GM23338 (cell line): Measurements from ENCODE around the gene CDKN2D. TPM values are rescaled to one million over a fixed set of nuclear protein-coding genes. Genes with fewer than 3 reads are reported as not detected.

Source experiments
- ATAC-seq: fragments of 200-7000 bp; cut with Tn5 transposase; 3 replicates; pipeline ENCODE4 v1.9.1; 2020
- DNase-seq: peaks from one replicate; pipeline ENCODE4 v3.0.0-alpha.2; 2015; ENCODE audit warnings: low spot score
- H2AFZ ChIP-seq: fragments of 200-600 bp; sonication (generic); 2 replicates; pipeline ENCODE4 v1.8.0; 2016; ENCODE audit warnings: antibody characterized with exemption, mild to moderate bottlenecking, moderate library complexity
- H3F3A ChIP-seq: fragments of 200-600 bp; sonication (generic); replicated peaks from 2 replicates; pipeline ENCODE4 v1.8.0; 2017; ENCODE audit warnings: antibody characterized with exemption, mixed run types, low read depth
- H3K27ac ChIP-seq: fragments of 200-600 bp; sonication (generic); 2 replicates; pipeline ENCODE4 v1.6.1; 2016; ENCODE audit warnings: low read depth
- H3K27me3 ChIP-seq: fragments of 200-600 bp; sonication (generic); 2 replicates; pipeline ENCODE4 v1.8.0; 2016; ENCODE audit warnings: mild to moderate bottlenecking, mixed run types, moderate library complexity; ENCODE audit not compliant: insufficient read depth
- H3K36me3 ChIP-seq: fragments of 200-600 bp; sonication (generic); 2 replicates; pipeline ENCODE4 v1.8.0; 2016; ENCODE audit warnings: mild to moderate bottlenecking; ENCODE audit not compliant: insufficient read depth
- H3K4me1 ChIP-seq: fragments of 200-600 bp; sonication (generic); 2 replicates; pipeline ENCODE4 v1.8.0; 2016; ENCODE audit warnings: mild to moderate bottlenecking, moderate library complexity; ENCODE audit not compliant: insufficient read depth
- H3K4me2 ChIP-seq: fragments of 200-600 bp; sonication (generic); 2 replicates; pipeline ENCODE4 v1.7.1; 2017; ENCODE audit warnings: mixed run types
- H3K4me3 ChIP-seq: fragments of 200-600 bp; sonication (generic); 2 replicates; pipeline ENCODE4 v1.6.1; 2016; ENCODE audit warnings: mixed run types
- H3K79me2 ChIP-seq: fragments of 200-600 bp; sonication (generic); replicated peaks from 2 replicates; pipeline ENCODE4 v1.8.0; 2017; ENCODE audit warnings: mild to moderate bottlenecking; ENCODE audit not compliant: insufficient read depth
- H3K9me2 ChIP-seq: fragments of 200-600 bp; sonication (generic); 2 replicates; pipeline ENCODE4 v1.8.0; 2017; ENCODE audit not compliant: insufficient read depth
- H4K20me1 ChIP-seq: fragments of 200-600 bp; sonication (generic); replicated peaks from 2 replicates; pipeline ENCODE4 v1.8.0; 2017; ENCODE audit warnings: mild to moderate bottlenecking; ENCODE audit not compliant: insufficient read depth
- H3K27ac Mint-ChIP-seq: 2 replicates; pipeline ENCODE4 v1.8.0; 2020; ENCODE audit warnings: inconsistent platforms, mild to moderate bottlenecking, moderate library complexity, mixed read lengths
- H3K27me3 Mint-ChIP-seq: 3 replicates; pipeline ENCODE4 v1.8.0; 2022; ENCODE audit warnings: low read depth, mild to moderate bottlenecking, moderate library complexity, mixed read lengths, inconsistent platforms; ENCODE audit not compliant: insufficient read depth, poor library complexity
- H3K36me3 Mint-ChIP-seq: 3 replicates; pipeline ENCODE4 v1.8.0; 2021; ENCODE audit warnings: low read depth, mild to moderate bottlenecking, inconsistent platforms, moderate library complexity, mixed read lengths
- H3K4me1 Mint-ChIP-seq: 3 replicates; pipeline ENCODE4 v1.8.0; 2020; ENCODE audit warnings: mild to moderate bottlenecking, inconsistent platforms, mixed read lengths
- H3K4me3 Mint-ChIP-seq: 3 replicates; pipeline ENCODE4 v1.8.0; 2021; ENCODE audit warnings: moderate library complexity, mild to moderate bottlenecking, inconsistent platforms, mixed read lengths
- H3K9me3 Mint-ChIP-seq: 3 replicates; pipeline ENCODE4 v1.8.0; 2020; ENCODE audit warnings: moderate library complexity, mild to moderate bottlenecking, inconsistent platforms, mixed read lengths
- CREB1 ChIP-seq: fragments of 250-450 bp; sonication (Bioruptor Pico); IDR thresholded peaks from 2 replicates; pipeline ENCODE4 v1.5.0; 2020; ENCODE audit warnings: low read depth, mild to moderate bottlenecking, moderate library complexity
- EZH2 ChIP-seq: fragments of 200-600 bp; sonication (generic); IDR thresholded peaks from one replicate; pipeline ENCODE4 v1.8.0; 2017; ENCODE audit warnings: antibody characterized with exemption, mild to moderate bottlenecking, low read depth; ENCODE audit not compliant: unreplicated experiment
- EZH2phosphoT487 ChIP-seq: fragments of 200-600 bp; sonication (generic); IDR thresholded peaks from one replicate; pipeline ENCODE4 v1.8.1; 2018; ENCODE audit warnings: antibody characterized with exemption; ENCODE audit not compliant: unreplicated experiment
- JUNB ChIP-seq: IDR thresholded peaks from one replicate; pipeline ENCODE4 v1.6.1; 2016; ENCODE audit warnings: antibody characterized with exemption; ENCODE audit not compliant: unreplicated experiment
- NANOG ChIP-seq: IDR thresholded peaks from 2 replicates; pipeline ENCODE4 v1.6.1; 2016; ENCODE audit warnings: antibody characterized with exemption, borderline replicate concordance
- POLR2AphosphoS5 ChIP-seq: IDR thresholded peaks from 2 replicates; pipeline ENCODE4 v1.6.1; 2016; ENCODE audit warnings: antibody characterized with exemption, low read depth
- STAT1 ChIP-seq: IDR thresholded peaks from one replicate; pipeline ENCODE4 v1.6.1; 2016; ENCODE audit warnings: antibody characterized with exemption; ENCODE audit not compliant: unreplicated experiment
- ZNF114 ChIP-seq: fragments of 250-450 bp; sonication (Bioruptor Pico); IDR thresholded peaks from 2 replicates; pipeline ENCODE4 v1.5.0; 2020; ENCODE audit warnings: mild to moderate bottlenecking, moderate library complexity
- ZNF331 ChIP-seq: fragments of 250-450 bp; sonication (Bioruptor Pico); IDR thresholded peaks from 2 replicates; pipeline ENCODE4 v1.5.0; 2020; ENCODE audit warnings: low read depth, mild to moderate bottlenecking, moderate library complexity
- polyA plus RNA-seq: library from polyadenylated mRNA; unstranded; fragments of >200 nt; fragmentation: Nextera tagmentation; extraction: Ambion mirVana; gene quantifications from 2 replicates; pipeline ENCODE4 v1.2.1, GENCODE V29; 2016
- total RNA-seq: library from RNA; depleted of rRNA; stranded (reverse); fragments of >200 nt; shearing (Covaris generic); gene quantifications from 2 replicates; pipeline ENCODE4 v1.2.3, GENCODE V29; 2014
- TF ChIP-seq, protein P1 (sequence below), 2 experiments: fragments of 200-600 bp in 1 of 2; sonication (generic) in 1 of 2; conservative IDR thresholded peaks; 2 replicates each; pipeline versions ENCODE4 v1.5.1 to v1.6.1; 2016 to 2017; ENCODE audit warnings: antibody characterized with exemption in 2 of 2, low read depth in 2 of 2, mild to moderate bottlenecking in 2 of 2, moderate library complexity in 1 of 2
- TF ChIP-seq, protein P2 (sequence below): fragments of 250-450 bp; sonication (Bioruptor Pico); IDR thresholded peaks from 2 replicates; pipeline ENCODE4 v1.5.0; 2020; ENCODE audit warnings: mild to moderate bottlenecking, moderate library complexity
- TF ChIP-seq, protein P3 (sequence below): IDR thresholded peaks from one replicate; pipeline ENCODE4 v1.6.1; 2018; ENCODE audit warnings: antibody characterized with exemption; ENCODE audit not compliant: unreplicated experiment
- TF ChIP-seq, protein P4 (sequence below): IDR thresholded peaks from 2 replicates; pipeline ENCODE4 v1.6.1; 2016; ENCODE audit warnings: antibody characterized with exemption

CDKN2D gene
- total and polyA plus RNA-seq, 2 experiments from 2014 or later, result 1.4 to 4.0 TPM

DNA sequence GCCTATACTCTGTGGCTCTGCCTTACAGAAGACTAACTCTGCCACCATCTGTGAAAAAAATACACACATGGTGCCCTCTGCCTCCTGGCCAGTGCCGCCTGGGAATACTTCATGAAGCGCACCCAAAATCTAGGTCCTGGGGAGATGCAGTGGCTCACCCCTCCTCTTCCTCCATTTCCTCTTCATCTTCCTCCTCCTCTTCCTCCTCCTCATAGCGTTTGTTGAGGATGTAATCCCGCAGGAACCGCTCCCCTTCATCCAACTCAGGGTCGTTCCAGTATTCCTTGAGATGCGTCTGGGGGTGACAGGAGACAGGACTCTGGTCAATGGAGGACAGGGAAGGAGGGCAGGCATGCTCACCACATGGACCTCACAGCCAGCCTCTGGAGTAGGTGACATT is 8.6 kb downstream of the CDKN2D start:
- H3K27me3 ChIP-seq, result no peaks in the 10 kb centered on the region
- peaks cover 8% of the 10 kb centered on the region for H3K4me1 Mint-ChIP-seq
- ATAC-seq (no peak), DNase-seq (no peak)
- H3K27ac ChIP-seq, result no peak overlapping the region
- H3K27ac Mint-ChIP-seq, result no peak overlapping the region
- H3K79me2 ChIP-seq, result peaks cover 12% of the 10 kb centered on the region
- peaks cover 6% of the 10 kb centered on the region for H3K27me3 Mint-ChIP-seq
- H4K20me1 ChIP-seq, result peaks cover 5% of the 10 kb centered on the region
- H3K4me3 ChIP-seq, result no peak overlapping the region
- H3K4me1 ChIP-seq, result peaks cover 6% of the 10 kb centered on the region
- H2AFZ ChIP-seq, result no peak overlapping the region
- H3K9me2 ChIP-seq, result no peaks in the 10 kb centered on the region
- 0 out of 2 replicates have a peak, but pooled peaks cover 20% of the 10 kb centered on the region for H3K36me3 ChIP-seq
- H3K9me3 Mint-ChIP-seq, result no peaks in the 10 kb centered on the region
- no peak for TF ChIP-seq NANOG
- TF ChIP-seq EZH2, result no peak
- TF ChIP-seq, protein P1, sequence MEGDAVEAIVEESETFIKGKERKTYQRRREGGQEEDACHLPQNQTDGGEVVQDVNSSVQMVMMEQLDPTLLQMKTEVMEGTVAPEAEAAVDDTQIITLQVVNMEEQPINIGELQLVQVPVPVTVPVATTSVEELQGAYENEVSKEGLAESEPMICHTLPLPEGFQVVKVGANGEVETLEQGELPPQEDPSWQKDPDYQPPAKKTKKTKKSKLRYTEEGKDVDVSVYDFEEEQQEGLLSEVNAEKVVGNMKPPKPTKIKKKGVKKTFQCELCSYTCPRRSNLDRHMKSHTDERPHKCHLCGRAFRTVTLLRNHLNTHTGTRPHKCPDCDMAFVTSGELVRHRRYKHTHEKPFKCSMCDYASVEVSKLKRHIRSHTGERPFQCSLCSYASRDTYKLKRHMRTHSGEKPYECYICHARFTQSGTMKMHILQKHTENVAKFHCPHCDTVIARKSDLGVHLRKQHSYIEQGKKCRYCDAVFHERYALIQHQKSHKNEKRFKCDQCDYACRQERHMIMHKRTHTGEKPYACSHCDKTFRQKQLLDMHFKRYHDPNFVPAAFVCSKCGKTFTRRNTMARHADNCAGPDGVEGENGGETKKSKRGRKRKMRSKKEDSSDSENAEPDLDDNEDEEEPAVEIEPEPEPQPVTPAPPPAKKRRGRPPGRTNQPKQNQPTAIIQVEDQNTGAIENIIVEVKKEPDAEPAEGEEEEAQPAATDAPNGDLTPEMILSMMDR (conservative IDR thresholded peaks at IDR 0.05; ENCODE audit: low read depth in 2 of 2), result no peak
- TF ChIP-seq EZH2phosphoT487, result no peak
- TF ChIP-seq, protein P2, sequence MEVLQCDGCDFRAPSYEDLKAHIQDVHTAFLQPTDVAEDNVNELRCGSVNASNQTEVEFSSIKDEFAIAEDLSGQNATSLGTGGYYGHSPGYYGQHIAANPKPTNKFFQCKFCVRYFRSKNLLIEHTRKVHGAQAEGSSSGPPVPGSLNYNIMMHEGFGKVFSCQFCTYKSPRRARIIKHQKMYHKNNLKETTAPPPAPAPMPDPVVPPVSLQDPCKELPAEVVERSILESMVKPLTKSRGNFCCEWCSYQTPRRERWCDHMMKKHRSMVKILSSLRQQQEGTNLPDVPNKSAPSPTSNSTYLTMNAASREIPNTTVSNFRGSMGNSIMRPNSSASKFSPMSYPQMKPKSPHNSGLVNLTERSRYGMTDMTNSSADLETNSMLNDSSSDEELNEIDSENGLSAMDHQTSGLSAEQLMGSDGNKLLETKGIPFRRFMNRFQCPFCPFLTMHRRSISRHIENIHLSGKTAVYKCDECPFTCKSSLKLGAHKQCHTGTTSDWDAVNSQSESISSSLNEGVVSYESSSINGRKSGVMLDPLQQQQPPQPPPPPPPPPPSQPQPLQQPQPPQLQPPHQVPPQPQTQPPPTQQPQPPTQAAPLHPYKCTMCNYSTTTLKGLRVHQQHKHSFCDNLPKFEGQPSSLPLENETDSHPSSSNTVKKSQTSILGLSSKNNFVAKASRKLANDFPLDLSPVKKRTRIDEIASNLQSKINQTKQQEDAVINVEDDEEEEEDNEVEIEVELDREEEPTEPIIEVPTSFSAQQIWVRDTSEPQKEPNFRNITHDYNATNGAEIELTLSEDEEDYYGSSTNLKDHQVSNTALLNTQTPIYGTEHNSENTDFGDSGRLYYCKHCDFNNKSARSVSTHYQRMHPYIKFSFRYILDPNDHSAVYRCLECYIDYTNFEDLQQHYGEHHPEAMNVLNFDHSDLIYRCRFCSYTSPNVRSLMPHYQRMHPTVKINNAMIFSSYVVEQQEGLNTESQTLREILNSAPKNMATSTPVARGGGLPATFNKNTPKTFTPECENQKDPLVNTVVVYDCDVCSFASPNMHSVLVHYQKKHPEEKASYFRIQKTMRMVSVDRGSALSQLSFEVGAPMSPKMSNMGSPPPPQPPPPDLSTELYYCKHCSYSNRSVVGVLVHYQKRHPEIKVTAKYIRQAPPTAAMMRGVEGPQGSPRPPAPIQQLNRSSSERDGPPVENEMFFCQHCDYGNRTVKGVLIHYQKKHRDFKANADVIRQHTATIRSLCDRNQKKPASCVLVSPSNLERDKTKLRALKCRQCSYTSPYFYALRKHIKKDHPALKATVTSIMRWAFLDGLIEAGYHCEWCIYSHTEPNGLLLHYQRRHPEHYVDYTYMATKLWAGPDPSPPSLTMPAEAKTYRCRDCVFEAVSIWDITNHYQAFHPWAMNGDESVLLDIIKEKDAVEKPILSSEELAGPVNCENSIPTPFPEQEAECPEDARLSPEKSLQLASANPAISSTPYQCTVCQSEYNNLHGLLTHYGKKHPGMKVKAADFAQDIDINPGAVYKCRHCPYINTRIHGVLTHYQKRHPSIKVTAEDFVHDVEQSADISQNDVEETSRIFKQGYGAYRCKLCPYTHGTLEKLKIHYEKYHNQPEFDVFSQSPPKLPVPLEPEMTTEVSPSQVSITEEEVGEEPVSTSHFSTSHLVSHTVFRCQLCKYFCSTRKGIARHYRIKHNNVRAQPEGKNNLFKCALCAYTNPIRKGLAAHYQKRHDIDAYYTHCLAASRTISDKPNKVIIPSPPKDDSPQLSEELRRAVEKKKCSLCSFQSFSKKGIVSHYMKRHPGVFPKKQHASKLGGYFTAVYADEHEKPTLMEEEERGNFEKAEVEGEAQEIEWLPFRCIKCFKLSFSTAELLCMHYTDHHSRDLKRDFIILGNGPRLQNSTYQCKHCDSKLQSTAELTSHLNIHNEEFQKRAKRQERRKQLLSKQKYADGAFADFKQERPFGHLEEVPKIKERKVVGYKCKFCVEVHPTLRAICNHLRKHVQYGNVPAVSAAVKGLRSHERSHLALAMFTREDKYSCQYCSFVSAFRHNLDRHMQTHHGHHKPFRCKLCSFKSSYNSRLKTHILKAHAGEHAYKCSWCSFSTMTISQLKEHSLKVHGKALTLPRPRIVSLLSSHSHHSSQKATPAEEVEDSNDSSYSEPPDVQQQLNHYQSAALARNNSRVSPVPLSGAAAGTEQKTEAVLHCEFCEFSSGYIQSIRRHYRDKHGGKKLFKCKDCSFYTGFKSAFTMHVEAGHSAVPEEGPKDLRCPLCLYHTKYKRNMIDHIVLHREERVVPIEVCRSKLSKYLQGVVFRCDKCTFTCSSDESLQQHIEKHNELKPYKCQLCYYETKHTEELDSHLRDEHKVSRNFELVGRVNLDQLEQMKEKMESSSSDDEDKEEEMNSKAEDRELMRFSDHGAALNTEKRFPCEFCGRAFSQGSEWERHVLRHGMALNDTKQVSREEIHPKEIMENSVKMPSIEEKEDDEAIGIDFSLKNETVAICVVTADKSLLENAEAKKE (CRISPR knock-in tag), result no peak
- TF ChIP-seq STAT1, result no peak
- no peak for TF ChIP-seq POLR2AphosphoS5
- TF ChIP-seq CREB1, result no peak
- no peak for TF ChIP-seq JUNB
- TF ChIP-seq, protein P3, sequence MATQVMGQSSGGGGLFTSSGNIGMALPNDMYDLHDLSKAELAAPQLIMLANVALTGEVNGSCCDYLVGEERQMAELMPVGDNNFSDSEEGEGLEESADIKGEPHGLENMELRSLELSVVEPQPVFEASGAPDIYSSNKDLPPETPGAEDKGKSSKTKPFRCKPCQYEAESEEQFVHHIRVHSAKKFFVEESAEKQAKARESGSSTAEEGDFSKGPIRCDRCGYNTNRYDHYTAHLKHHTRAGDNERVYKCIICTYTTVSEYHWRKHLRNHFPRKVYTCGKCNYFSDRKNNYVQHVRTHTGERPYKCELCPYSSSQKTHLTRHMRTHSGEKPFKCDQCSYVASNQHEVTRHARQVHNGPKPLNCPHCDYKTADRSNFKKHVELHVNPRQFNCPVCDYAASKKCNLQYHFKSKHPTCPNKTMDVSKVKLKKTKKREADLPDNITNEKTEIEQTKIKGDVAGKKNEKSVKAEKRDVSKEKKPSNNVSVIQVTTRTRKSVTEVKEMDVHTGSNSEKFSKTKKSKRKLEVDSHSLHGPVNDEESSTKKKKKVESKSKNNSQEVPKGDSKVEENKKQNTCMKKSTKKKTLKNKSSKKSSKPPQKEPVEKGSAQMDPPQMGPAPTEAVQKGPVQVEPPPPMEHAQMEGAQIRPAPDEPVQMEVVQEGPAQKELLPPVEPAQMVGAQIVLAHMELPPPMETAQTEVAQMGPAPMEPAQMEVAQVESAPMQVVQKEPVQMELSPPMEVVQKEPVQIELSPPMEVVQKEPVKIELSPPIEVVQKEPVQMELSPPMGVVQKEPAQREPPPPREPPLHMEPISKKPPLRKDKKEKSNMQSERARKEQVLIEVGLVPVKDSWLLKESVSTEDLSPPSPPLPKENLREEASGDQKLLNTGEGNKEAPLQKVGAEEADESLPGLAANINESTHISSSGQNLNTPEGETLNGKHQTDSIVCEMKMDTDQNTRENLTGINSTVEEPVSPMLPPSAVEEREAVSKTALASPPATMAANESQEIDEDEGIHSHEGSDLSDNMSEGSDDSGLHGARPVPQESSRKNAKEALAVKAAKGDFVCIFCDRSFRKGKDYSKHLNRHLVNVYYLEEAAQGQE, result no peak
- no peak for TF ChIP-seq ZNF331 (CRISPR knock-in tag)
- TF ChIP-seq ZNF114, result no peak
- TF ChIP-seq, protein P4, sequence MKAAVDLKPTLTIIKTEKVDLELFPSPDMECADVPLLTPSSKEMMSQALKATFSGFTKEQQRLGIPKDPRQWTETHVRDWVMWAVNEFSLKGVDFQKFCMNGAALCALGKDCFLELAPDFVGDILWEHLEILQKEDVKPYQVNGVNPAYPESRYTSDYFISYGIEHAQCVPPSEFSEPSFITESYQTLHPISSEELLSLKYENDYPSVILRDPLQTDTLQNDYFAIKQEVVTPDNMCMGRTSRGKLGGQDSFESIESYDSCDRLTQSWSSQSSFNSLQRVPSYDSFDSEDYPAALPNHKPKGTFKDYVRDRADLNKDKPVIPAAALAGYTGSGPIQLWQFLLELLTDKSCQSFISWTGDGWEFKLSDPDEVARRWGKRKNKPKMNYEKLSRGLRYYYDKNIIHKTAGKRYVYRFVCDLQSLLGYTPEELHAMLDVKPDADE, result no peak
- peaks cover 71% of the 10 kb centered on the region for H3K36me3 Mint-ChIP-seq
- H3K4me2 ChIP-seq, result no peak overlapping the region
- peaks cover 15% of the 10 kb centered on the region for H3F3A ChIP-seq
- H3K4me3 Mint-ChIP-seq, result no peak overlapping the region
